ENCODE data around the gene MAN2A2.
A peak's percentile ranks its signal among the peaks of the same experiment; 100 is the strongest.

Gene MAN2A2

GRCh38 chr15:90902840-90903732, at the start of gene MAN2A2:
MAN2A2 (plus strand) TSS chr15:90903302; CDS start chr15:90904208, 906 bp downstream.
- peak; percentile 47 for DNase-seq

GRCh38 chr15:90855139-90855538, 48.0 kb upstream of the MAN2A2 start:
- DNase-seq: no peak

GRCh38 chr15:90857337-90857736, 45.8 kb upstream of the MAN2A2 start:
- DNase-seq: no peak

- DNase-seq: no peak
These were observed 45.1 kb upstream of the MAN2A2 start for GRCh38 chr15:90857883-90858443.

GRCh38 chr15:90859234-90860131, 43.6 kb upstream of the MAN2A2 start:
- no peak for DNase-seq

- DNase-seq: no peak
These were observed 42.7 kb upstream of the MAN2A2 start for GRCh38 chr15:90860450-90860849.

- peak; percentile 95 for DNase-seq
These were observed 42.0 kb upstream of the MAN2A2 start for GRCh38 chr15:90860942-90861675.

GRCh38 chr15:90862487-90862886, 40.6 kb upstream of the MAN2A2 start:
- DNase-seq: no peak

GRCh38 chr15:90862964-90863778, 39.9 kb upstream of the MAN2A2 start:
- no peak for DNase-seq

GRCh38 chr15:90863987-90864386, 39.1 kb upstream of the MAN2A2 start:
- no peak for DNase-seq

- DNase-seq: no peak
These were observed 38.6 kb upstream of the MAN2A2 start for GRCh38 chr15:90864507-90864906.

GRCh38 chr15:90865702-90866101, 37.4 kb upstream of the MAN2A2 start:
- no peak for DNase-seq

- peak; percentile 32 for DNase-seq
These were observed 36.9 kb upstream of the MAN2A2 start for GRCh38 chr15:90866161-90866715.

GRCh38 chr15:90866800-90867199, 36.3 kb upstream of the MAN2A2 start:
- DNase-seq: no peak

GRCh38 chr15:90868261-90868689, 34.8 kb upstream of the MAN2A2 start, which contains the start of gene FURIN:
FURIN (plus strand) TSS chr15:90868588; CDS start chr15:90875741, 7,153 bp downstream.
- peak; percentile 41 for DNase-seq

GRCh38 chr15:90869140-90869541, 34.0 kb upstream of the MAN2A2 start:
- no peak for DNase-seq

- DNase-seq: peak; percentile 23
These were observed 33.3 kb upstream of the MAN2A2 start for GRCh38 chr15:90869601-90870353.

GRCh38 chr15:90870354-90871138, 32.6 kb upstream of the MAN2A2 start:
- no peak for DNase-seq

GRCh38 chr15:90871139-90871715, 31.9 kb upstream of the MAN2A2 start:
- DNase-seq: no peak

All from SHP77 treated with DMSO at 0.1 percent for 48 hours (cell line).